PC-9 (cell line): ENCODE results near the gene DDX19B. TPM values are rescaled to one million over a fixed set of nuclear protein-coding genes. Genes with fewer than 3 reads are reported as not detected.

Source experiments
- total RNA-seq: library from RNA; stranded (reverse); gene quantifications from 2 replicates; pipeline ENCODE4 v1.2.3, GENCODE V29; 2021

Gene DDX19B
- total RNA-seq, 1 experiment from 2014 or later, result 42.1 TPM

Other genes starting within 250 kb of the DDX19B start
- 48.8 and 61.5 TPM in 2 replicates for gene PDPR, start 184.9 kb upstream of the DDX19B start, total RNA-seq
- gene CLEC18C, start 125.4 kb upstream of the DDX19B start, total RNA-seq, result 0.59 TPM in 1 of 2 replicates, not detected in the other
- gene EXOSC6, start 47.2 kb upstream of the DDX19B start, total RNA-seq, result 16.5 and 17.8 TPM in 2 replicates
- 142 and 180 TPM in 2 replicates for gene AARS1, start 9.7 kb upstream of the DDX19B start, total RNA-seq
- gene DDX19A, start 47.7 kb downstream of the DDX19B start, total RNA-seq, result 22.3 and 25.1 TPM in 2 replicates
- 9.7 and 13.7 TPM in 2 replicates for gene ST3GAL2, start 139.9 kb downstream of the DDX19B start, total RNA-seq
- gene FCSK, start 155.4 kb downstream of the DDX19B start, total RNA-seq, result 17.0 and 19.3 TPM in 2 replicates
- 54.2 and 61.1 TPM in 2 replicates for gene COG4, start 224.4 kb downstream of the DDX19B start, total RNA-seq
- 326 and 339 TPM in 2 replicates for gene SF3B3, start 224.6 kb downstream of the DDX19B start, total RNA-seq